SU-DHL-6 (cell line): Measurements from ENCODE around the gene BFAR.

ENCODE experiments used
- H2AFZ ChIP-seq: fragments of 200-600 bp; sonication (generic); 2 replicates; pipeline ENCODE4 v1.6.1; 2014; ENCODE audit warnings: low read depth, mild to moderate bottlenecking, moderate library complexity, mixed read lengths, antibody characterized with exemption, low read length; ENCODE audit not compliant: severe bottlenecking
- H3F3A ChIP-seq: fragments of 200-600 bp; shearing (Covaris generic); 2 replicates; pipeline ENCODE4 v1.6.0; 2016; ENCODE audit warnings: antibody characterized with exemption, mild to moderate bottlenecking; ENCODE audit not compliant: insufficient read depth
- H3K27ac ChIP-seq: fragments of 200-600 bp; sonication (generic); 2 replicates; pipeline ENCODE4 v1.5.1; 2016; ENCODE audit warnings: low read depth, mild to moderate bottlenecking, low read length, moderate library complexity, mixed read lengths
- H3K27me3 ChIP-seq: fragments of 200-600 bp; sonication (generic), shearing (Covaris generic); 2 replicates; pipeline ENCODE4 v1.6.0; 2014; ENCODE audit warnings: mild to moderate bottlenecking, low read length
- H3K36me3 ChIP-seq: fragments of 200-600 bp; sonication (generic); 2 replicates; pipeline ENCODE4 v1.6.1; 2014; ENCODE audit warnings: mild to moderate bottlenecking, low read length, mixed read lengths
- H3K4me2 ChIP-seq: fragments of 300-600, 200-600 bp; shearing (Covaris generic), sonication (generic); 2 replicates; pipeline ENCODE4 v1.6.0; 2014; ENCODE audit warnings: low read length, low read depth, mild to moderate bottlenecking; ENCODE audit not compliant: poor library complexity, severe bottlenecking
- H3K4me3 ChIP-seq: fragments of 200-600 bp; sonication (generic); 2 replicates; pipeline ENCODE4 v1.5.1; 2014; ENCODE audit warnings: antibody characterized with exemption, low read length, mild to moderate bottlenecking, mixed read lengths; ENCODE audit not compliant: insufficient read depth, poor library complexity, severe bottlenecking
- H3K79me2 ChIP-seq: fragments of 200-600 bp; sonication (generic); 2 replicates; pipeline ENCODE4 v1.6.1; 2014; ENCODE audit warnings: mild to moderate bottlenecking, low read length, moderate library complexity; ENCODE audit not compliant: insufficient read depth
- H3K9ac ChIP-seq: fragments of 200-600 bp; sonication (generic); 2 replicates; pipeline ENCODE4 v1.7.0; 2014; ENCODE audit warnings: mild to moderate bottlenecking, low read length
- H3K9me2 ChIP-seq: fragments of 200-600 bp; sonication (generic); replicated peaks from 2 replicates; pipeline ENCODE4 v1.6.1; 2014; ENCODE audit warnings: low read length; ENCODE audit not compliant: insufficient read depth
- H3K9me3 ChIP-seq: fragments of 200-600 bp; sonication (generic); 2 replicates; pipeline ENCODE4 v1.6.1; 2014; ENCODE audit warnings: low read length, mixed read lengths; ENCODE audit not compliant: insufficient read depth
- H4K20me1 ChIP-seq: fragments of 200-600 bp; sonication (generic); 2 replicates; pipeline ENCODE4 v1.6.1; 2014; ENCODE audit warnings: low read depth, mild to moderate bottlenecking, antibody characterized with exemption, low read length, moderate library complexity, mixed read lengths
- CTCF ChIP-seq: fragments of 200-600 bp; sonication (generic); IDR thresholded peaks from one replicate; pipeline ENCODE4 v1.5.1; 2017; ENCODE audit warnings: antibody characterized with exemption, mild to moderate bottlenecking, low read length, moderate library complexity; ENCODE audit not compliant: insufficient read depth, poor library complexity, severe bottlenecking
- EZH2phosphoT487 ChIP-seq: fragments of 200-600 bp; sonication (generic), shearing (Covaris generic); conservative IDR thresholded peaks from 2 replicates; pipeline ENCODE4 v1.6.1; 2018; ENCODE audit warnings: mild to moderate bottlenecking, antibody characterized with exemption, low read length, moderate library complexity, mixed read lengths

BFAR gene

DNA sequence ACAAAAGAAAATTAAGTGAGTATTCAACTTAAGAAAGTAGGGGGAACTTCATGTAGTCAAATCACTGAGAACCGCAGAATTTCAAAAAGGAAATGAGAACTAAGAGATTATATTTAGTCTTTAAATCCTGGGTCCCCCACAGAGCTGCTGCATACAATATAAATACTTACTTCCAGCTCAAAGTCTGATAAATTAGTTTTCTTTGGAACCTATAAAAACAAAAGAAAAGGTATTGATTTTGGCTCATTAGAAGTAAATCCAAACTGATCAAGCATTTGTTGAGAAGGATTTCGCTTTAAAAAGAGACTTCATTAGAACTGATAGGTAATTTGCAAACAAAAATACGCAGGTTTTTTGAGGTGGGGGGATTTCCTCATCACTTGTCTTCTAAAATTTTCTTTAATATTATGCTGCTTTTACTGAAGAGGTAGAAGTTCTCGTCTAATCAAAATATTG, 24.6 kb upstream of the BFAR start:
- no peaks in the 10 kb centered on the region for H4K20me1 ChIP-seq
- no peak overlapping the region for H2AFZ ChIP-seq
- H3K79me2 ChIP-seq: peaks cover 5% of the 10 kb centered on the region; the same call in 1 of the 2 replicates
- H3F3A ChIP-seq: peaks cover 62% of the 10 kb centered on the region
- H3K27ac ChIP-seq: peak overlapping the region; percentile 95
- H3K9ac ChIP-seq: peak overlapping the region; percentile 48
- H3K4me3 ChIP-seq: peak overlapping the region; percentile 21
- H3K9me2 ChIP-seq: no peaks in the 10 kb centered on the region
- no peaks in the 10 kb centered on the region for H3K27me3 ChIP-seq
- TF ChIP-seq CTCF: no peak
- peak overlapping the region; percentile 86 for H3K4me2 ChIP-seq
- H3K9me3 ChIP-seq: no peaks in the 10 kb centered on the region
- H3K36me3 ChIP-seq: peaks cover 3% of the 10 kb centered on the region

DNA sequence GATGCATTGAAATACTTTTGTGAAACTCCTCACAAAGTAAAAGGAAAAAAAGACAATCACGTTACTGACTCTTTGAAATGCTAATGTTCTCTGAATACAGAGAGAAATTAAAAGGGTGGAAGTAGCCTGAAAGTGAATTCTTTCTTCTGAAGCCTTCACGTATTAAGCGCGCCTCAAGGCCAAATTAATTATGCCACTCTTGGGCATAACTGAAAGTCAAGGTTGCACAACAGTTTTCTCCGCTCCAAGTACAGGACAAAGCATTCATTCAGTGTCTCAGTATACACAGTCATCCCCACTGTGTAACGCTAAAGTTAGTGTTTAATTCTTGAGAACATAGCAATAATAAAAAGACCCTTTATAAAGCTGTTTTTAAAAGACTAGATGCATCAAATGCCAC, 24.1 kb upstream of the BFAR start:
- H3K4me3 ChIP-seq: peak overlapping the region; percentile 21
- H3K36me3 ChIP-seq: peaks cover 3% of the 10 kb centered on the region
- peak overlapping the region; percentile 86 for H3K4me2 ChIP-seq
- TF ChIP-seq EZH2phosphoT487 (no peak), CTCF (no peak)
- no peaks in the 10 kb centered on the region for H3K9me2 ChIP-seq
- peaks cover 5% of the 10 kb centered on the region; the same call in 1 of the 2 replicates for H3K79me2 ChIP-seq
- H3K27ac ChIP-seq: peak overlapping the region; percentile 95
- H2AFZ ChIP-seq: no peak overlapping the region
- no peaks in the 10 kb centered on the region for H3K27me3 ChIP-seq
- peak overlapping the region; percentile 48 for H3K9ac ChIP-seq
- H3K9me3 ChIP-seq: no peaks in the 10 kb centered on the region
- no peaks in the 10 kb centered on the region for H4K20me1 ChIP-seq
- H3F3A ChIP-seq: peaks cover 60% of the 10 kb centered on the region

GRCh38 chr16:14609716-14610115, 23.0 kb upstream of the BFAR start:
- H3K27ac ChIP-seq: peak overlapping the region; percentile 95
- peaks cover 55% of the 10 kb centered on the region for H3F3A ChIP-seq
- H3K27me3 ChIP-seq: no peaks in the 10 kb centered on the region
- H3K36me3 ChIP-seq: no peaks in the 10 kb centered on the region; the same call in 1 of the 2 replicates
- H3K79me2 ChIP-seq: peaks cover 5% of the 10 kb centered on the region; the same call in 1 of the 2 replicates
- peak overlapping the region; percentile 86 for H3K4me2 ChIP-seq
- no peaks in the 10 kb centered on the region for H3K9me2 ChIP-seq
- no peaks in the 10 kb centered on the region for H4K20me1 ChIP-seq
- H3K4me3 ChIP-seq: peak overlapping the region; percentile 32
- no peak overlapping the region for H2AFZ ChIP-seq
- H3K9me3 ChIP-seq: no peaks in the 10 kb centered on the region
- H3K9ac ChIP-seq: peak overlapping the region; percentile 48
- TF ChIP-seq EZH2phosphoT487 (no peak), CTCF (no peak)
